Fibroblast of lung (primary cell): ENCODE data around the gene TSPAN1. TPM values are rescaled to one million over a fixed set of nuclear protein-coding genes. Genes with fewer than 3 reads are reported as not detected.

ENCODE experiments used
- DNase-seq, 2 donors: peaks; one replicate each; pipeline versions ENCODE4 v3.0.0 to v3.0.0-alpha.2; 2010; ENCODE audit warnings: low read depth in 2 of 2
- H2AFZ ChIP-seq: 2 replicates; pipeline ENCODE4 v1.5.1; 2012; ENCODE audit warnings: low read length, control low read depth, inconsistent platforms
- H3K27ac ChIP-seq: 2 replicates; pipeline ENCODE4 v1.5.1; 2011; ENCODE audit warnings: low read length, control low read depth; ENCODE audit not compliant: insufficient read depth
- H3K27me3 ChIP-seq: 2 replicates; pipeline ENCODE4 v1.5.1; 2011; ENCODE audit warnings: mild to moderate bottlenecking, low read length; ENCODE audit not compliant: control insufficient read depth, insufficient read depth
- H3K36me3 ChIP-seq: 2 replicates; pipeline ENCODE4 v1.5.1; 2011; ENCODE audit warnings: low read length; ENCODE audit not compliant: control insufficient read depth, insufficient read depth
- H3K4me1 ChIP-seq: 2 replicates; pipeline ENCODE4 v1.5.1; 2011; ENCODE audit warnings: low read length; ENCODE audit not compliant: control insufficient read depth, insufficient read depth; ENCODE audit errors: extremely low read depth
- H3K4me2 ChIP-seq: 2 replicates; pipeline ENCODE4 v1.5.1; 2011; ENCODE audit warnings: low read length, control low read depth; ENCODE audit not compliant: insufficient read depth; ENCODE audit errors: extremely low read depth
- H3K4me3 ChIP-seq, 4 experiments: fragments of 200-600 bp in 1 of 4; sonication (generic) in 1 of 4; replicated peaks in 1 of 4; 2 replicates each; pipeline ENCODE4 v1.5.1; 2011 to 2016; ENCODE audit warnings: low read length in 4 of 4, low read depth in 3 of 4, mild to moderate bottlenecking in 3 of 4, control low read depth in 2 of 4, inconsistent platforms in 1 of 4, mixed read lengths in 1 of 4; ENCODE audit not compliant: insufficient read depth in 1 of 4; ENCODE audit errors: control extremely low read depth in 1 of 4
- H3K79me2 ChIP-seq: 2 replicates; pipeline ENCODE4 v1.5.1; 2012; ENCODE audit warnings: mild to moderate bottlenecking, low read length, inconsistent platforms; ENCODE audit not compliant: control insufficient read depth, insufficient read depth
- H3K9ac ChIP-seq: 2 replicates; pipeline ENCODE4 v1.5.1; 2011; ENCODE audit warnings: mild to moderate bottlenecking, low read length, control low read depth; ENCODE audit not compliant: insufficient read depth
- H3K9me3 ChIP-seq: 2 replicates; pipeline ENCODE4 v1.5.1; 2012; ENCODE audit warnings: low read depth, low read length; ENCODE audit not compliant: control insufficient read depth, insufficient read depth
- H4K20me1 ChIP-seq: 2 replicates; pipeline ENCODE4 v1.5.1; 2011; ENCODE audit warnings: low read length; ENCODE audit not compliant: control insufficient read depth, insufficient read depth; ENCODE audit errors: extremely low read depth
- EZH2 ChIP-seq: IDR thresholded peaks from 2 replicates; pipeline ENCODE4 v1.5.1; 2012; ENCODE audit warnings: low read length, control low read depth, mild to moderate bottlenecking; ENCODE audit errors: missing control alignments
- polyA plus RNA-seq, 2 donors: library from polyadenylated mRNA; depleted of rRNA in 1 of 2; stranded (reverse) in 1 of 2; unstranded in 1 of 2; fragments of >200 nt; gene quantifications; 2 replicates each; pipeline ENCODE4 v1.2.1, GENCODE V29; 2011 to 2012; ENCODE audit warnings: missing spikeins in 1 of 2
- total RNA-seq: library from RNA; depleted of rRNA; stranded (reverse); fragments of >200 nt; gene quantifications from 2 replicates; pipeline ENCODE4 v1.2.1, GENCODE V29; 2014
- TF ChIP-seq, protein P1 (sequence below), 2 donors: IDR thresholded peaks in 1 of 2; conservative IDR thresholded peaks in 1 of 2; 1 replicate in 1 of 2; 2 replicates in 1 of 2; pipeline ENCODE4 v1.5.1; 2011 to 2012; ENCODE audit warnings: low read length in 2 of 2, control low read depth in 1 of 2, inconsistent platforms in 1 of 2, low read depth in 1 of 2, mild to moderate bottlenecking in 1 of 2

TSPAN1 gene
- total and polyA plus RNA-seq, 2 donors (not counting 1 experiment from before 2014, with no cell fraction given): 0.17 to 0.94 TPM

DNA sequence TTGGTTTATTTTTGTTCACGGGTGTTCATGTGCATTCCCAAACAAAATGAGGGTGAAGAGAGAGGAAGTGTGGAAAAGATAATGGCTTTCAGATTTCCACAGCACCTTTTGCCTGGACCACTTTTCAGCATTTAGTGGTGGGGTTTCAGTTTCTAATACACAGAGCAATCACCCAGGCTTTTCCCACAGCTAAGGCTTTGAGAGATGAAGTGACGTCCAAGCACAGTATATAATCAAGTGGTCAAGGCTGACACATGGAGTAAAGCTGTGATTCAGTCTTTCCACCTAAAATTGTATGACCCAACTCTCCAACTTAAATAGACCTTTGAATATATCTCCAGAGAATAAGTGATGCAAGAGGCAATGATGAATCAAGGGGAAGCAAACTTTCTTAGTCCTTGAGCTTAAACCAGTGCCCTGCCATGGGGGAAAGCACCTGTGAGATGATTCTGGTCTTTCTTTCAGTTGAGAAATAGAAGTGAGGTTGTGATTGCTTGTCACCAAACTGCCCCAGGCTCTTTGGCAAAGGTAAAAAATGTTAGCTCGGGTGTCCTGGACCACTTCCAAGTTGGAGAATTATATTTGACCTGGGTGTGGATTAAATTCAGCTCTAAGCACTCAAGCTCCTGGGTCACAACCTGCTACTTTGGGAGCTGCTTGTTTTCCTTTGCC, 40.1 kb upstream of the TSPAN1 start:
- Histone ChIP-seq H3K79me2 (no peaks in the 10 kb centered on the region), H3K4me2 (no peak overlapping the region), H3K4me1 (peaks cover 10% of the 10 kb centered on the region), H3K4me3 (no peak overlapping the region), H3K36me3 (no peaks in the 10 kb centered on the region), H3K27me3 (no peaks in the 10 kb centered on the region), H3K9me3 (no peaks in the 10 kb centered on the region), H3K27ac (no peak overlapping the region), H4K20me1 (no peaks in the 10 kb centered on the region), H2AFZ (no peak overlapping the region), H3K9ac (no peak overlapping the region)
- TF ChIP-seq, protein P1, sequence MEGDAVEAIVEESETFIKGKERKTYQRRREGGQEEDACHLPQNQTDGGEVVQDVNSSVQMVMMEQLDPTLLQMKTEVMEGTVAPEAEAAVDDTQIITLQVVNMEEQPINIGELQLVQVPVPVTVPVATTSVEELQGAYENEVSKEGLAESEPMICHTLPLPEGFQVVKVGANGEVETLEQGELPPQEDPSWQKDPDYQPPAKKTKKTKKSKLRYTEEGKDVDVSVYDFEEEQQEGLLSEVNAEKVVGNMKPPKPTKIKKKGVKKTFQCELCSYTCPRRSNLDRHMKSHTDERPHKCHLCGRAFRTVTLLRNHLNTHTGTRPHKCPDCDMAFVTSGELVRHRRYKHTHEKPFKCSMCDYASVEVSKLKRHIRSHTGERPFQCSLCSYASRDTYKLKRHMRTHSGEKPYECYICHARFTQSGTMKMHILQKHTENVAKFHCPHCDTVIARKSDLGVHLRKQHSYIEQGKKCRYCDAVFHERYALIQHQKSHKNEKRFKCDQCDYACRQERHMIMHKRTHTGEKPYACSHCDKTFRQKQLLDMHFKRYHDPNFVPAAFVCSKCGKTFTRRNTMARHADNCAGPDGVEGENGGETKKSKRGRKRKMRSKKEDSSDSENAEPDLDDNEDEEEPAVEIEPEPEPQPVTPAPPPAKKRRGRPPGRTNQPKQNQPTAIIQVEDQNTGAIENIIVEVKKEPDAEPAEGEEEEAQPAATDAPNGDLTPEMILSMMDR (conservative IDR thresholded peaks at IDR 0.05 in 1 of 2, IDR thresholded peaks at IDR 0.05 in 1 of 2; ENCODE audit: low read depth in 1 of 2, low read length in 2 of 2): no peak
- TF ChIP-seq EZH2: no peak
- peak; percentile 75 to 81 for DNase-seq

DNA sequence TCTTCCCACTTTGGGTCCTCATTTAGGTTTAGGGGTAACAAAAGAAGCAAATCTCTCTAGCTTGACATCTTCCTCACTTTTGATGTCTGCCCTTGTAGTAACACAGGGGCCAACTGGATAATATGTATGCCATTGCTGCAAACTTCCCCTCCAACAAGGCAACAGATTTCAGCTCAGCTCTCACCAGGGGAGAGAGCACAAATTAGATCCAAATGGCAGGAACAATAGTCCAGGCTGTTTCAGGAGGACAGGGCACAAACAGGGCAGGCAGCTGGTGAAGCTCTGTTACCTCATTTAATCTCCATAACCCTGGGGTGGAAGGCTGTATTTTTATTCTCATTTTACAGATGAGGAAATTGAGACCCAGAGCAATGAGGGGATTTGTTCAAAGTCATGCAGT, 38.2 kb upstream of the TSPAN1 start:
- H4K20me1 ChIP-seq: no peaks in the 10 kb centered on the region
- H3K4me3 ChIP-seq: no peak overlapping the region
- H2AFZ ChIP-seq: no peak overlapping the region
- no peak for DNase-seq
- H3K4me1 ChIP-seq: peaks cover 10% of the 10 kb centered on the region
- H3K4me2 ChIP-seq: no peak overlapping the region
- H3K27ac ChIP-seq: no peak overlapping the region
- H3K9ac ChIP-seq: no peak overlapping the region
- no peaks in the 10 kb centered on the region for H3K79me2 ChIP-seq
- no peaks in the 10 kb centered on the region for H3K27me3 ChIP-seq
- H3K36me3 ChIP-seq: no peaks in the 10 kb centered on the region
- H3K9me3 ChIP-seq: no peaks in the 10 kb centered on the region
- TF ChIP-seq EZH2: no peak
- TF ChIP-seq, protein P1 (conservative IDR thresholded peaks at IDR 0.05 in 1 of 2, IDR thresholded peaks at IDR 0.05 in 1 of 2; ENCODE audit: low read depth in 1 of 2, low read length in 2 of 2): no peak

DNA sequence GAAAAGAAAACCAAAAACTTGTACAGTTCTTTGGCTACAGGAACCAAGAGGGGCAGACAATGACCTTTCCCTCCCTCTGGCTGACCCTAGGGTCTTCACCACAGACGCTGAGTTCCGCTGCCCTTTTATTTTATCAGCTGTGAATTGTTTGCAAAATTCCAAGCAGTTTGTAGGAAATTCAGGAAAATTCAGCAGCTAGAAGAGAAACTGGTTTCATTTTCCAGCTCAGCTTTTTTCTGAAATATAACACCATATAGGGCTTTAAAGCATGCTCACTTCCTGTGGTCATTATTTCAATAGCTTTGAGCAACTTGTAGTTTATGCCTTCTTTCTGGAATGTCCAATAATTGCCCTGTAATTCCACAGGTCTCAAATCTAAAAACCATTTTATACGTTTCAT, 37.0 kb upstream of the TSPAN1 start:
- H3K36me3 ChIP-seq: no peaks in the 10 kb centered on the region
- no peaks in the 10 kb centered on the region for H3K27me3 ChIP-seq
- peak overlapping the region; percentile 85 for H2AFZ ChIP-seq
- no peaks in the 10 kb centered on the region for H3K79me2 ChIP-seq
- peaks cover 10% of the 10 kb centered on the region for H3K4me1 ChIP-seq
- TF ChIP-seq EZH2: no peak
- TF ChIP-seq, protein P1 (conservative IDR thresholded peaks at IDR 0.05 in 1 of 2, IDR thresholded peaks at IDR 0.05 in 1 of 2; ENCODE audit: low read depth in 1 of 2, low read length in 2 of 2): no peak
- peak overlapping the region; percentile 45 for H3K27ac ChIP-seq
- peak overlapping the region; percentile 93 for H3K4me2 ChIP-seq
- H3K9ac ChIP-seq: peak overlapping the region; percentile 49
- H3K9me3 ChIP-seq: no peaks in the 10 kb centered on the region
- H3K4me3 ChIP-seq: peak overlapping the region; percentile 44 to 63 (median 48)
- H4K20me1 ChIP-seq: no peaks in the 10 kb centered on the region
- DNase-seq: peak; percentile 67 to 72
